ENCODE measurements around the gene SNRNP48.

SNRNP48 gene, protein sequence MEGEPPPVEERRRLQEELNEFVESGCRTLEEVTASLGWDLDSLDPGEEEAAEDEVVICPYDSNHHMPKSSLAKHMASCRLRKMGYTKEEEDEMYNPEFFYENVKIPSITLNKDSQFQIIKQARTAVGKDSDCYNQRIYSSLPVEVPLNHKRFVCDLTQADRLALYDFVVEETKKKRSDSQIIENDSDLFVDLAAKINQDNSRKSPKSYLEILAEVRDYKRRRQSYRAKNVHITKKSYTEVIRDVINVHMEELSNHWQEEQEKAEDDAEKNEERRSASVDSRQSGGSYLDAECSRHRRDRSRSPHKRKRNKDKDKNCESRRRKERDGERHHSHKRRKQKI
- total RNA-seq = 18.4 to 30.8 (median 25.2) reads per million in 4 donors

DNA sequence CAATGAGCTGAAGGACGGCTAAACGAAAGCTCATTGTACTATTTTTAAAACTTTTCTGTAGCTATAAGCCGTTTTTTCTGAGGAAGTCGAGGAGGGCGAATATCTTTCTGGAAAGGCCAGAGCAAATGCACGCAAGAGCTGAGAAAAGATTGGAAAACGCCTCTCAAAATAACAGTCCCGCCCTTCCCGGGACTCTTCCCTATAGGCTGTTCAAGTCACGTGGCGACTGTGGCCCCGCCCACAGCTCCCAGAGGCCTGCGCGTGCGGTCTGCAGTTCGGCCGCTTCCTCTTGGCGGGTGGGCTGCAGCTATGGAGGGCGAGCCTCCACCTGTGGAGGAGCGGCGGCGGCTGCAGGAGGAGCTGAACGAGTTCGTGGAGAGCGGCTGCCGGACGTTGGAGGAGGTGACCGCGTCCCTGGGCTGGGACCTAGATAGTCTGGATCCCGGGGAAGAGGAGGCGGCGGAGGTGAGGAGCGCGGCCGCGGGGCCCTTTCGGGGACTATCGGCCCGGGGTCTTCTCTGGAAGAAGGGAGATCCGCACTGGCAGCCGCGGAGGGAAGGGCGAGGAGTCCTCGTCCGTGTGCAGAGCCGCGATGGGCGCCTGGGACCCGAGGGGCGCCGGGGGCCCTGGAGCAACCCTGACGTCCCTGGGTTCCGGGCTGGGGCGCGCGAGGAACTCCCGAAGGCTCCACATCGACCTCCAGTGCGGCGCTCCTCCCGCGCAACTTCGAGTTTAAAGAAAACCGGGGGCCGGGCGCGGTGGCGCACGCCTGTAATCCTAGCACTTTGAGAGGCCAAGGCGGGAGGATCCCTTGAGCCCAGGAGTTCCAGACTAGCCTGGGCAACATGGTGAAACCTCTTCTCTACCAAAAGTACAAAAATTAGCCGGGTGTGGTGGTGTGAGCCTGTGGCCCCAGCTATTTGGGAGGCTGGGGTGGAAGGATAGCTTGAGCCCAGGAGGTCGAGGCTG is at the start of gene SNRNP48:
Gene SNRNP48, plus strand, starts transcription at position 250 of the 969 bp plus-strand sequence. Its CDS starts 60 bp downstream, at position 310.
- DNase-seq = peak; percentile 77 to 89 (median 84)

DNA sequence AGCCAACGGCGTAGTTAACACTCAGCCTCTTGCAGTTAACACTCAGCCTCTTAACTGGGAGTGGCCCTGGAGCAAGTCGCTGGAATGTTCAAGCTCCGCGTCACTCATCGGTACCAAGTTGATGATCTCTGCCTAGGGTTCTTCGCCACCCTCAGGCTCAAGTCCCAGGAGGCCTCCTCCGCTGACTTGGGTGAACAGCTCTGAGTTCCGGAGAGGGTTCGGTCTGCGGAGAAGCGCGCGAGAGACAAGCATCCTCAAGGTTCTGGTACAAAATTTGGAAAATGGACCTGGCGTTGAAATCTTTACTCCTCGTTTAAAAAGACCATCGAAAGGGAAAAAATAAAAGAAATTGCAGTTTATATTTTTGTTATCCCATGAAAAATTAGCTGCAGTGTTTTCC is 49.4 kb upstream of the SNRNP48 start:
- no peak for DNase-seq

DNA sequence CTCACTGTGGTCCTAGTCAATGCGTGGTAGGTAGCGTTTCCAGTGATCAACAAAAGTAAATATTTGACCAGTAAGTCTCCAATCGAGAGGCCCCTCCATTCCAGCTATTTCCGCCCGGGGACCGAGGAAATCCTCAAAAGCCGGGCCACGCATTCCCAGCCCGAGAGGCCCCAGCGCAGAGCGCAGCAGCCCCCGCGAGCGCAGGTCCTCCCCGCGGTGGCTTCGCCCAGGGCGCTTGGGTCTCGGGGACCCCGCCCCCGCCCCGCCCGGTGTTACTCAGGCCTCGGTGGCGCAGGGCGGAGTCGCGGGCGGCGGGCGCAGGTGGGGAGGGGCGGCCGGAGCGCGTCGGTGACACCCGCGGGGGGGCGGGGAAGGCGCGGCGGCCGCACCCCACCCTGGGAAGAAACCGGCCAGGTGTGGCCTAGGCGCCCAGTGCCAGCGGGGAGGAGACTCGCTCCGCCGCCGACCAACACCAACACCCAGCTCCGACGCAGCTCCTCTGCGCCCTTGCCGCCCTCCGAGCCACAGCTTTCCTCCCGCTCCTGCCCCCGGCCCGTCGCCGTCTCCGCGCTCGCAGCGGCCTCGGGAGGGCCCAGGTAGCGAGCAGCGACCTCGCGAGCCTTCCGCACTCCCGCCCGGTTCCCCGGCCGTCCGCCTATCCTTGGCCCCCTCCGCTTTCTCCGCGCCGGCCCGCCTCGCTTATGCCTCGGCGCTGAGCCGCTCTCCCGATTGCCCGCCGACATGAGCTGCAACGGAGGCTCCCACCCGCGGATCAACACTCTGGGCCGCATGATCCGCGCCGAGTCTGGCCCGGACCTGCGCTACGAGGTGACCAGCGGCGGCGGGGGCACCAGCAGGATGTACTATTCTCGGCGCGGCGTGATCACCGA is 48.6 kb upstream of the SNRNP48 start, which contains the start of gene DSP:
Gene DSP, plus strand, starts transcription at position 497 of the 890 bp plus-strand sequence. Its CDS starts 245 bp downstream, at position 742.
- no peak for DNase-seq

DNA sequence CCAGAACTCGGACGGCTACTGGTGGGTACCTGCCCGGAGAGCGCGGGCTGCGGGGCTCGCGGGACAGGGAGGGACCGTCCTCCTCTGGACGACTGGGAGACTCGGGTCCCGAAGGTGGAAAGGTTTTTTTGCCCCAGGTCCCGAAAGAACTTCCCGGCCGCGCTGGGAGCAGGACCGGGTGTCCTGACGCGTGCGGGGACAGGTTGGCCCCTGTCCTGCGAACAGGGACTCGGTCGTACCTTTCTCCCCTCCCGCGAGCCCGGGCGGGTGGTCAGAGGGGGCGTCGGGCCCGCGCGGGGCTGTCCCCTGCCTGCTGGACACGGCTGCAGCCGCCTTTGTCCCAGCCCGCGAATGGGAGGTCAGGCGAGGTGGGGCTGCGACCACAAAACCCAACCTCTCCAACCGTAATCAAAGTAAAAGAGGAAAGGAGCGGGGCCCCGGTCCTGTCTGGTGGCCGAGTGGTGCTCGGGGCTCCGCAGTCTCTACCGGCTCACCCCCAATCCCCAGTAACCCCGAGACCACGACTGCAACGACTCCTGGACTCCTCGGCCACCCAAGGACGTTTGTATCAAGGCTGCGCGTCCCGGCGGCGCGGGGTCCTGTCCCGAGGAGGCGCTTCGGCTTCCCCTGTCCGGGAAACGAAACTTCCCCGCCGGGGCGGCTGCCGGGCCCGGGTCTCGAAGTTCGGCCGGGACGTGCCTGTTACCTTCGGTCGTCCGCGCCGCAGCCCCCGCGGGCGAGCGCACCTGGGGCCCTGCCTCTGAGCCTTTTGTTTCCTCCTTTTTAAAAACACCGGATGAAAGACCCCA is 47.7 kb upstream of the SNRNP48 start:
- no peak for DNase-seq

DNA sequence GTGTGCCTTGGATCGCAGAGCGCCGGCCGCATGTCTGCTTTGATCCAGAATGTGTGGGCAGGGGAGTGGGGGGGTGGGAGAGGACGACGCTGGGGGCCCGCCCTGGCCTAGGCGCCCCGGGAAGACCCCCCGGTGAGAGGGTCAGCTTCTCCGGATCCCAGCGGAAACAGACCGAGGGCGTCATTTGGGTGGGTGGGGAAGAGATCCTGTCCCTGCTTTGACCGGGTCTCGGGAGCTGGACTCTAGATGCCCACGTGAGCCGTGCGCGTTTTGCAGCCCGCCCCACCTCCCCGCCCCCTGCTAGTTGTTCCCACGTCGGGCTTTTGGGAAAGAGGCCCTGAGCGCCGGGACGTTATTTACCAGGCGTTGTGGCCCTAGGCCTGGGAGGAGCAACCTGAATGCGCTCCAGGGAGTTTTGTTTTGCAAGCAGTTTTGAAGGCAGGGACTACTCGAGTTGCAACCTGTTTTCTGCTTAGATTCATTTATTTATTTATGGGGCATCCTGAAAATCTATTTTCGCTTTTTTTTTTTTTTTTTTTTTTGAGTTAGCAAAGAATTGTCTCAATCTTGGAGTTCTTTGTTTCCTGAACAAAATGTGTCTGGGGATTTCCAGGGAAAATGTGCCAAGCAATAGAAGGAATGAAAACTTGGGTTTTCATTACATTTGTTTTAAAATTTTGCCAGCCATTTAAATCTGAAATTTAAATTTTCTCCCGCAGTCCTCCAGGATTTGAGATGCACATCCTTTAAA is 46.9 kb upstream of the SNRNP48 start:
- no peak for DNase-seq

DNA sequence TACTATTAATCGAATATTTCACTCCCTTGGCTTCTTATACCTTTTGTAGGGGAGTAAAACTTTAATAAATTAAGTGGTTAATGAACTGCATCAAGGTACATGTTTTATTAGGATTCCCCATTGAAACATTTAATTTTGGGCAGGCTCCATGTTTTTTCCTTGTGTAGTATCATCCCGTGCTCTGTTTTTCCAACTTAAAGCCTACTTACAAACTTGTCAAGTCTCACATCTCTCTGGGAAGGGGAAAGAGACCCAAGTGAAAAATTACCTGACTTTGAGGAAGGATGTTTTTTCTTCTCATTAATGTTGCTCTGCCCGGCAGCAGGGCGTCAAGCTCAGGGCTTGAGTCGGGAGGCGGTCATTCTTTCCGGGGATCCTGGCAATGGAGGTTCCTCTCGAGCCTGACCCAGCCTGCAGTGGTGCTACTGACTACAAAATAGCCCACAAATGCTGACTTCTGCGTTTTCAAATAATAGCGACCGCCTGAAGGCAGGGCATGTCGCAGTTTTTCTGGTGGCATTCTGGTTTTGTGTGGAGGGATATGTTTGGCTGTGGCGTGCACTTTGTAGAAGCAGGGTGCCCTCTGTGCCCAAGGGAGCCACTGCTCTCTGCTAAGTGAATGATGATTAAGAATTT is 46.1 kb upstream of the SNRNP48 start:
- DNase-seq = no peak

DNA sequence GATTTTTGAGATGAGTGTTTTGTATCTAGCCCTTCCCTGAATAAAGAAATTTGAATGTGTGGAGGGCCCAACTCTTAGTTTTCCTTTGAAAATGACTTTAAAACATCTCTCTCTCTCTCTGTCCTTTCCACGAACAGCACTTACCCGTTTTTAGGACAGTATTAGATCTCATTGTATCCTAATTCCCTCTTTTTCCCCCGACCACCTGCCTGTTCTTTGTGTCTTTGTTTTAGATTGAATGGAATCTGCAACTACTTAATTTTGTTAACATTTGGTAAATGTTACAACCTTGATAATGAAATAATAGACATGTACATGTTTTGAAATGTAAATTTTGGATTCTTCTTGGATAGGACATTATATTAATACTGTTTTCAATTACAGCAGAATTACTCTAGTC is 45.4 kb upstream of the SNRNP48 start:
- no peak for DNase-seq

DNA sequence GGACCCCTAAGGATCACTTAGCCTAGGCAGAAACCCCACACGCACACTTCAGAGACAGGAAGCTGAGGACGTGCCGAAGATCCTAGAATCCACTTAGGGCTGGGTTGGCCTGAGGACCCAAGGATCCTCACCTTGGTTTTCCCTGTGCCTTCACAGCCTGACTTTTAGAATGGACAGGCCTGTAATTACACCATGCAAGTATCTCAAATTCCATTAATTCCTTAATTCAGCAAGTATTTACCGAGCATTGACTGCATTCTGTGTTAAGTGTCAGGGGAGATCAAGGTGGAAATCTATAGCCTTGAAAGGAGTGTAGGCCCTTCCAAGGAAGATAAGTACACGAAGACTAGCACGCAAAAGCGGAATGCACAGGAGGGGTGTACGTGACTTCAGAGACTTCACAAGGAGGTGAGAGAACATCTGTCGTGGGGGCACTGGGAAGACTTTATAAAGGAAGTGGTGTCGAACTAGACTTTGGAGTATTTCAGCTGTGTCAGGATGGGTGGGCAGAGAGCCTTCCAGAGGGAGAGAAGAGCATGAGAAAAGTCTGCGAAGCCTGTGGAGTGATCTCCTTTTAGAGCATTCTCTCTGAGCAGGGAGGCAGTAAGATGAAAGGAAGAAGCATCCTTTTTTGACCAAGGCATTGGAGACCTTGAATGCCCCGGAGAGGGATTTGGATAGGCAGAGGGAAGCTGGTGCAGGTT is 44.5 kb upstream of the SNRNP48 start:
- no peak for DNase-seq

DNA sequence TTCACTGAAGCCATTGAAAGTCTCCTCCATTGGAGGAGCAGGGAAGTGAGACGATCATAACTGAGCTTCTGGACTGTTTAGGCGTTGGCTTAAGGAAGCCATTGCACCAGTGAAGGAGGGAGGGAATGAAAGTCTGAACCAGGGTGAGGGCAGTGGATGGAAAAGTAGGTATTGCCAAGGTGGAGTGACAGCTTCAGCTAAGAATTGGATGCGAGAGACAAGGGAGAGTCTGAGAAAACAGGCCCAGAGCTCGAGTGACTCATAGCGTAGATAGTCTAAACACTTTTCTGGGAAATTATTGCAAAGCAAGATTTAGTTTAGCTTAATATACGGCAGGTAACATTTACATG is 44.0 kb upstream of the SNRNP48 start:
- DNase-seq = no peak

DNA sequence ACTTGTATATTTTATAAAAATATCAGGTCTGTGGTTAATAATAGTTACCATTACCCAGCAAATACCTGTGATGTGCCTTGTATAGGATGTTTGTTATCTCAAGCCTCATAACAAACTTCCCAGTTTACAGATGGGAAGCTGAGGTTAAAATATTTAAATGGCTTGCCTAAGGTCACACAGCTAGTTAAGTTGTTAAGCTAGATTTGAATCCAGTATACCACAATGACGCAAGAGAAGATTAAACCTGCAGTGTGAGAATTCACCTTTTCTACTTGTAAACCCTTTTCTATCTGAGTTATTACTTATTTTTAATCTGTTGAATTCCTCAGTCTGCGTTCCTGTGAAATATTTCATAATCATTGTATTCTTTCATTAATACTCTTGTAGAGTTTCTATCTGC is 43.6 kb upstream of the SNRNP48 start:
- DNase-seq = no peak

DNA sequence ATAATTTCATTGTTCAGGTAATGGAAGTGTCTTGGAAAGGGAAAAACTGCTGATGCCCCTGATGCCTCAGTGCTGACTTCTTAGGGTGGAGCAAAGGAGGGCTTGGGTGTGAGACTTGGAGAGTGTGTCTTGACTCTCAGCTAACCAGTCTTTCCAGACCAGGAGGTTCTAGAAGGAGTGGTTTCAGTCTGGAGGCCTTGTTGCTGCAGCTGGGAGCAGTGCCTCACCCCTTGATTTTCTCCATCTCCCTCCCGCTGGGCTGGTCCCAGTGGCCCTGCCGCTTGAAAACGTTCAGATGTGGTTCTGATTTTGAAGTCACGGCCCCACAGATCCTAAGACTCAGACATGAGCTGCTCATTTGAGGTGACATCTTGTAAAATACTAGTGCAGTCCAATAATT is 43.1 kb upstream of the SNRNP48 start:
- DNase-seq = no peak

DNA sequence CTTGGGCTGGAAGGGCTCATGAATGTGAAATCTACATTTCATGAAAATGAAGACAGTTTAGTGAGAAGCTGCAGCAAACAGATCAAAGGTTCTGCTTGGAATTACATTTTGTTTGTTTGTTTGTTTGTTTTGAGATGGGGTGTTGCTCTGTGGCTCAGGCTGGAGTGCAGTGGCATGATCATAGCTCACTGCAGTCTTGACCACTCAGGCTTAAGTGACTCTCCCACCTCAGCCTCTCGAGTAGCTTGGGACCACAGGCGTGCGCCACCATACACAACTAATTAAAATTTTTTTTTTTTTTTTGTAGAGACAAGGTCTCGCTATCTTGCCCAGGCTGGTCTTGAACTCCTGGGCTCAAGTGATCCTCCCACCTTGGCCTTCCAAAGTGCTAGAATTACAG is 42.7 kb upstream of the SNRNP48 start:
- no peak for DNase-seq

DNA sequence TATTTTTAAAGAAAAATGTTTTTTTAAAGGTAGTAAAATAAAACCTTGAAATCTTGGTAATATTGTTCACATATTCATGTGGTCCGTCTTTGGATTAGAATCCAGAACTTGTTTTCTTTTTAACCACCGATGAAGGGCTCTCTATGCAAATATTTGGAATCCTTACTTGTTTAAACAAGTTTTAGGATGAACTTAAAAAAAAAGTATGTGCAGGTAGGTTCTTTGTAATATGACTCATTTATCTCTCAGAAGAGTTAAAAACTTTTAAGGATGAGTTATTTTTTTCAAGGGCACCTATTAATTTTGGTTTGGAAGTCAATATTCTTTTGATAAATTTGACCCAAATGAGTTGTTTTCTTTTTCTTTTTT is 39.6 kb upstream of the SNRNP48 start:
- DNase-seq = no peak

DNA sequence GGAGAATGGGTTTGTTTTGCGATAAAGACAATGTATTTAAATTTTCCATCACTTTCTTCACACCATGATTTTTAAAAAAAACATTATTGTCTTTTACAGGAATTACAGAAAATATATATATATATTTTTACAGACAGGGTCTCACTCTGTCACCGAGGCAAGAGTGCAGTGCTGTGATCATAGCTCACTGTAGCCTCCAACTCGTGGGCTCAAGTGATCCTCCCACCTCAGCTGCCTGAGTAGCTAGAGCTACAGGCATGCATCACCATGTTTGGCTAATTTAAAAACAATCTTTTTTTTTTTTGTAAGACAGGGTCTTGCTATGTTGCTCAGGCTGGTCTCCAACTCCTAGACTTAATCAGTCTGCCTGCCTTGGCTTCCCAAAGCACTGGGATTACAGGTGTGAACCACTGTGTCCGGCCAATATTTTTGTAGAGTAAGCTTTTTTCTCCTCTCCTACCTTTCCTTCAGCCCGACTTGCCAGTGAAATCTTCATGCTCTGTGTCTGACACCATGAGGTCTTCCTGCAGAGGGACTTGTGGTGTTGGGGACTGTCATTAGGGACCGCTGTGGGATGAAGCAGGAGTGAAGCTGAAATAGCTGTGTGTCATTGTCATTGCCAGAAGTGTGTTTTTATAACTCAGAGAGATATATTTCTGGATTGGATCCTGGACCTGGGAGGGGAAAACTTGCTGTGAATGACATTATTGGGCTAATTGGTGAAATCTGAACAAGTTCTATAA is 35.3 kb upstream of the SNRNP48 start:
- no peak for DNase-seq

DNA sequence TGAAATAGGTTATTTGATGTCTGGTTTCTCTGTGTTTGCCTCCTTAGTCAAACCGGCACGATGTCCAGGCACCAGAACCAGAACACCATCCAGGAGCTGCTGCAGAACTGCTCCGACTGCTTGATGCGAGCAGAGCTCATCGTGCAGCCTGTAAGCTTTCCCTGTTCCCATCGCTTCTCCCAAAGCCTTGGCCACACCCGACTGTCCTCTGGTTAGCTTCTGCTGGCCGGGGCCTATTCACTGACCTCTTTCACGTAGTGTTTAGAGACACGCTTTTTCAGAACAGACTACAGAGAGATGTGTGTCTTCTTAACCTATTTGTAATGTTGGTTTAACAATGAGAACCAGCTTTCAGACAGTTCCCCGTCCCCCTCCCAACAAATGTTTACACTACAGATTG is 34.3 kb upstream of the SNRNP48 start:
- DNase-seq = no peak

DNA sequence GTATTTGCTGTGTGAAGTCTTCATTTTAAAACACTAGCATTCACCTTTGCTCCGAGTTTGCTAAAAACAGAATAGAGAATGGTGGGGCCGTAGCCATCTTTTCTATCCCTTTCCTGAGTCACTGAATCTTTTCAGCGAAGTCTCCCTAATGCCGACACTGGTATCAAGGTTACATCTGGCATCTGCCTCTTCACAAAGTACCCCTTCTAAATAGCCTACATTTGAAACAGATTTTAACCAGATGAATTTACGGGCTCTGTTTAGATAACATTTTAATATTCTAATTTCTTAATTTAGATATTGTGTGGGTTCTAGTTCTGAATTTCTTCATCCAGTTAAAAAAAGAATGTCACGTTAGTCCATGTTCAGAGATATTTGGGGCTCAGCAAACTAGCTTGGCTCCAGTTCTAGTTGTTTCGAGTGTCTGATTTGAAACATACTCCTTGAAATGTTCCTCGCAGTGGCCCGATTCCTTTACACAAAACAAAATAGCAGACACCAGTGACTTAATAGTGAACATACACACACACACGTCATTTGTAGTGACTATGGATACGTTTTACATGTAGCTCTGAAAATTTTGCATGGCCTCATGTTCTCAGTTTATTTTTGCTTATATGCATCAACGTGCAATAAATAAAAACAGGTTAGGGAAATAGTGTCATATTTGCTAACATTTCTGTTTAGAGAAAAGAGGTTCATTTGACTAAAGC is 33.4 kb upstream of the SNRNP48 start:
- no peak for DNase-seq

DNA sequence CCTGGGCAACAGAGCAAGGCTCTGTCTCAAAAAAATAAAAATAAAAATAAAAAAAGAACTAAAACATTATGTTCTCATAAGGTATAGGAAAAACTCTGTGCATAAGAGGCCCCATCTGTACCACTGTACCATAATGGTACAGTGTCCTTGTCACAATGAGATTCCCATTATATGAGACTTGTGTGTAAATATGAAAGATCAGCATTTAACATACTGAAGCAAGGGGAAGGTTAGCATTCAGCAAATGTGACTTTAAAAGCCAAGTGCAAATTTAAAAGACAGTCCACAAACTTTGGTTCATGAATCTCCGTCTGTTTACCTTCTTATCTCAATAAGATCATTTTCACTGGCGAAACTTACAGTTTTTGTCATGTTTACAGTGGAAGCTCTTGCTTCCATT is 32.3 kb upstream of the SNRNP48 start:
- no peak for DNase-seq

DNA sequence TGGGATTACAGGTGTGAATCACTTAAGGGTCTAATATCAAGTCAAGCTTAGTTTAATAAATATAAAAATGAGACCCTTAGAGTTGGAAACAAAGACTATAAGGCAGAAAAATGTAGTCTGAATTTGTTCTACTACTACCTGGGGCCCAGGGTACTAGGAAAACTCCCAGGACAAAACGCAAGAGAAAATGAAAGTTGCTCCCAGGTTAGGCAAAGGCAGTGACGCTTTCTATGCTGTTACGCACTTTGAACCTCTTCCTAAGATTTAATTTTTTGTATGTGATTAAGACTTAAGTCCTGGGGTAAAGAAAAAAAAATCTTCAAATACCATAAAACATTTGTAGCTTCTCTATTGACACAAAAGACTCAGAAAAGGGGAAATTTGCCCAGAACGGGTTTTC is 31.2 kb upstream of the SNRNP48 start:
- no peak for DNase-seq

DNA sequence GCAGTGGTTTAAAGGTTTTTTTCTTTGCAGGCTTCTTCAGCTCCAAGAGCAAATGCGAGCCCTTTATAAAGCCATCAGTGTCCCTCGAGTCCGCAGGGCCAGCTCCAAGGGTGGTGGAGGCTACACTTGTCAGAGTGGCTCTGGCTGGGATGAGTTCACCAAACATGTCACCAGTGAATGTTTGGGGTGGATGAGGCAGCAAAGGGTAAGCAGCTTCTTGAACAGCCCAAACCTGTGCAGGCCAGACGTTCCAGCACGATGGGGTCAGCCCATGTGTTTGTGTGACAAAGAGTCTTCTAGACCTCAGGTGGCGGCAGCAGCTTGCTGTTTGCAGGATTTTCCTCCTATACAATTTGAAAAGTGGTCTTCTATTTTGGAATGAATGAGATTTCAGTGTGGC is 30.8 kb upstream of the SNRNP48 start:
- DNase-seq = no peak
